ENCODE results near the gene S100A4.

The S100A4 gene

DNA sequence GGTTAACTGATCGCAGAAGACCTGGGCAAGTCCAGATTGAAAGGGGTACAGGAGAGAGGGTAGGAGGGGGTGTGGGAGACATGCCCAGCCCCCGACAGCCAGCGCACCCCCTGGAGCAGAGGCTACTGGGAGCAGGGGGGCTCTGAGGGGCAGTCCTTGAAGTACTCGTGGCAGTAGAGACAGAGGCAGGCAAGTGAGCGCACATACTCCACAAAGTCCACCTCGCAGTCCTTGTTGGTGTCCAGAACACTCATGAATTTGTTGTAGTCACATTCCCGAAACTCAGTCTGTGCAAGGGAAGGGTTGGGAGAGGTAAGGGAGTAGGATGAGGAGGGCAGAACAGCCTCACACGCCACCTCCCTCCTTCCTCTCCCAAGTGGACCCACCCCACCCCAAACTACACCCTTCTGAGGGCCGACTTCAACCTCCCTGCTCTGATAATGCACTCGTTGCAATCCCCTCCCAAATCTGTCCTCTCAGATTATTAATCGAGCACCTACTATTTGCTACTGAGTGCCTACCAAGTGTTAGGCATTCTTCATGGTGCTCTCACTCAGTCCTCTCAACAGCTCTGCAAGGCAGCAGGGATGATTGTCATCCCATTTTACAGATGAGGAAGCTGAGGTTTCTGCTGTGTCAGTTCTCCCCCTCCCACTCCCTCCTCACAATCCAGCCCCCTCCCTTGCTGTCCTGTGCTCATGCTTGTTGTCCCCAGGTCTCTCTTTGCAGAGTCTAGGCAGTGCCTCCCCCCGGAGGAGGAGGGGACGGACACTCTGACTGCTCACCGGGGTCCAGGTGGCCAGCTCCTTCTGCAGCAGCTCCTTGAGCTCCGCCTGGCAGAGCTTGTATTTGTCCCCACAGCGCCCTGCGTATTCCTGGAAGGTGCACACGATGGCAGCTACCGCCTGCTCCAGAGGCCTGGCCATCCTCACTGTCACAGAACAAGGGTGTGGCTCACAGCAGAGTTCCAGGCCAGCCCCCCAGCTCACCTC is 2.2 kb upstream of the S100A4 start:
- no peak for DNase-seq (ENCODE audit: low spot score)

GRCh38 chr1:153546796-153547559 is 1.4 kb upstream of the S100A4 start:
- DNase-seq (ENCODE audit: low spot score): no peak

GRCh38 chr1:153546371-153546770 is 765 bp upstream of the S100A4 start:
- DNase-seq (ENCODE audit: low spot score): no peak

DNA sequence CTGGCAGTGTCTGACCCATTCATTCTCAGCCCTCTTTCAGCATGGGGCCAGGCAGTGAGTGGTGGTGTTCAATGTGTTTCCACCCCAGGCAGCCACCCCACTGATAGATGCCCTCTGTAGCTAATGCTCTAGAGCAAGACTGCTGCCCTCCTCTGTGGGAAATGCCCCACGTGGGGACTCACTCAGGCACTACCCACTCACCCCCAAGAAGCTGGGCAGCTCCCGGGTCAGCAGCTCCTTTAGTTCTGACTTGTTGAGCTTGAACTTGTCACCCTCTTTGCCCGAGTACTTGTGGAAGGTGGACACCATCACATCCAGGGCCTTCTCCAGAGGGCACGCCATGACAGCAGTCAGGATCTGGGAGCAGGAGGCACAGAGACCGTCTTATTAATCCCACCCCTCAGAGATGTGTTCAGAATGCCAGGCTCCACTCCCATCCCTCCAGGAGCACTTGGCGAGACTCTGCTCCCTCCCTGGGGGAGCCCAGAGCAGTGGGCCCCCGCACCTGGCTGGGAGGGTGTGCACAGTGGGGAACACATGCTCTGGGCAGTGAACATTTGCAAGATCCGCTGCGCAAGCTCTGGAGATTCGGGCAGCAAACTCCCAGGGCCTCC is 1.0 kb downstream of the S100A4 start:
- DNase-seq (ENCODE audit: low spot score): no peak

DNA sequence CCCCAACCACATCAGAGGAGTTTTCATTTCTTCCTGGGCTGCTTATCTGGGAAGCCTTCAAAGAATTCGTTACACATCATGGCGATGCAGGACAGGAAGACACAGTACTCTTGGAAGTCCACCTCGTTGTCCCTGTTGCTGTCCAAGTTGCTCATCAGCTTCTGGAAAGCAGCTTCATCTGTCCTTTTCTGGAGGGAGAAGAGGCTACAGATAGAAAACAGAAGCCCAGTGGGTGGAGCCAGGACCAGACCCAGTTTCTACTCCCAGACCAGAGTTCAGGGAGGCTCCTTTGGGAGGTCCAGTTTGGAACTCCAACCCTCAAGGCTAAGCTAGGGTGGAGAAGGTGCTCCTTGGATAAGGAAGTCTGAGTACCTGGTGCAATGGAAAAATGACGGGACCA is 1.9 kb downstream of the S100A4 start:
- no peak for DNase-seq (ENCODE audit: low spot score)

GRCh38 chr1:153542956-153543711 is 2.5 kb downstream of the S100A4 start:
- no peak for DNase-seq (ENCODE audit: low spot score)

GRCh38 chr1:153541641-153542590 is 3.7 kb downstream of the S100A4 start:
- DNase-seq (ENCODE audit: low spot score): no peak

DNA sequence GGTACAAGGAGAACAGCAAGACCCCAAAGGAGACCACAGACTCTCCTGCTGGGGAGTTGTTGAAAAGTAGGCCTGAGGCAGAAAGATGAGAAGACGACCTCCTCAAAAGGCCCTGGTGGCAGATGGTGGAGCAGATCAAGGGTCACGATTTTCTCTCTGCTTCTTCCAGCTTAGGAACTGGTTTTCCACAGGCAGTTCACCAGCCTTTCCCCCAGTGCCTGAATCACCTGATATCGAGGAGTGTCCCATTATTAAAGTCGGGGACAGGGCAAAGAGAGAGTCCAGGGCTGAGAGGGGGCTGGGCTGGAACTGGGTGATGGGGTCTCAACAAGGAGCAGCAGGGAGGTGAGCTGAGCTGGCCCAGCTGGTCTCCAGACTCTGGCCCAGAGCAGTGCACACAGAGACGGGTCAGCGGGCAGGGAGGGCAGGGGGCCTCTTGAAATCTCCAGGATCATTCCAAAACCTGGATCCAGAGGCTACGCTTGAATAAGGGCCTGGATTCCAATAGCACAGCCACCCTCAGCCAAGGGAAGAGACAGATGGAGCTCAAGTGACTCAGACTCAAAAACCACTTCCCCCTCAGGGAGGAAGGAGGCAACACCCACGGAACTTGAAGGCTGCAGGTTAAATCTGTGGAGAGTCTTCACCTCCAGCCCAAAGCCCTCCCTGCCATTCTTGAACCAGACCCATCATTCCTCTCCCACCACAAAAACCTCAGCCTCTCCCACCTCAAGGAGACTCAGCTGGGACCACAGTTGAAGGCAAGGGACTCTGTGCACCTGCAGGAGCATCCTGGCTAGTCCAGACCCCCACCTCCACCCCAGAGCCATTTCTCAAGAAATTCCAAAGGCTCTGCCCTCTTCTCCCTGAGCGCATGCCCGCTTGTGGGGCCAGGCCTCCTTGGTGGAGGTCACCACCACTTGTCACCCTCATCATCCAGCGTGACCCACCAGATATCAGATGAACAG is 4.9 kb downstream of the S100A4 start, which contains the start of gene S100A5:
Gene S100A5, minus strand, starts transcription at position 541 of the 968 bp plus-strand sequence. CDS start 743 bp downstream, outside the sequence.
- no peak for DNase-seq (ENCODE audit: low spot score)

DNA sequence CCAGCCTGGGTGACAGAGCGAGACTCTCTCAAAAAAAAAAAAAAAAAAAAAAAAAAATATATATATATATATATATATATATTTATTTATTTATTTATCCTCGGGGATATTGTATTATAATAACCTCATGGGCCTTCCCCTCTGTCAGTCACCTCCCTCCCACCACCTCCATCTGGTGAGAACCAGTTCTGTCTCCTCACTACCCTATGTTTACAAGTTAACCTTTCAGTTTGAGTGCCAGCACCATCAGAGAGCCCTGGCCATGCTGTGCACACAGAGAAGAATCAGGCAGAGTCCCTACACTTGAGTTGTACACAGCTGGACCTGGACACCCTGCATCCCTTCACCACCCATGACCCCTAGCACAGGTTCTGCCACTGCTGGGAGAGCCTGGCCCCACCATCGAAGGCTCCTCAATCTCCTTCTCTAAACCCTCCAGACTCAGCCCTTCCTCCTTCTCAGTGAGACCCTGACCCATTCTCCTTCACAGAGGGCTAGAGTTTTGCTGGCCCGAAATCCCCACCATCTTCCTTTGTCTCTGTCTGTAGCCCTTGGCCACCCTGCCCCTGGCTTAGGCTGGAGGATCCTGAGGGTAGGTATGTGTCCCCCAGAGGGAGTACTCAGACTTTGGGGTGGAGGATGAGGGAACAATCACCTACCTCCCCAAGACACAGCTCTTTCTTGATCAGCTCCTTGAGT is 6.1 kb downstream of the S100A4 start:
- no peak for DNase-seq (ENCODE audit: low spot score)

GRCh38 chr1:153538315-153538821 is 7.2 kb downstream of the S100A4 start:
- no peak for DNase-seq (ENCODE audit: low spot score)

DNA sequence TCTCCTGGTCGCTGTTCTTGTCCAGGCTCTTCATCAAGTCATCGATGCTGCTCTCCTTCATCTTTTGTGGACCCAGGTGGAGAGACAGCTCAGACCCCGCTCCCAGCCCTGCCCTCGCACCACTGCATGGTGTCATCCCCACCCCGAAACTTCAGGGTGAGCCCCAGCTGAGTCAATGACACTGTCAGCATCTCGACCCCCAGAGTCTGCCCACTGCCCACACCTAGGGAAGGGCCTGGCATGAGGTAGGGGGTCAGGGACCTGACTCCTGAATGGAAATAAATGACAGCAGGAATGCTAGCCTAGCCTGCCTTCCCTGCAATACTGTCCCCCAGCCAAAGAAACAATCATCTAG is 8.3 kb downstream of the S100A4 start:
- DNase-seq (ENCODE audit: low spot score): no peak

DNA sequence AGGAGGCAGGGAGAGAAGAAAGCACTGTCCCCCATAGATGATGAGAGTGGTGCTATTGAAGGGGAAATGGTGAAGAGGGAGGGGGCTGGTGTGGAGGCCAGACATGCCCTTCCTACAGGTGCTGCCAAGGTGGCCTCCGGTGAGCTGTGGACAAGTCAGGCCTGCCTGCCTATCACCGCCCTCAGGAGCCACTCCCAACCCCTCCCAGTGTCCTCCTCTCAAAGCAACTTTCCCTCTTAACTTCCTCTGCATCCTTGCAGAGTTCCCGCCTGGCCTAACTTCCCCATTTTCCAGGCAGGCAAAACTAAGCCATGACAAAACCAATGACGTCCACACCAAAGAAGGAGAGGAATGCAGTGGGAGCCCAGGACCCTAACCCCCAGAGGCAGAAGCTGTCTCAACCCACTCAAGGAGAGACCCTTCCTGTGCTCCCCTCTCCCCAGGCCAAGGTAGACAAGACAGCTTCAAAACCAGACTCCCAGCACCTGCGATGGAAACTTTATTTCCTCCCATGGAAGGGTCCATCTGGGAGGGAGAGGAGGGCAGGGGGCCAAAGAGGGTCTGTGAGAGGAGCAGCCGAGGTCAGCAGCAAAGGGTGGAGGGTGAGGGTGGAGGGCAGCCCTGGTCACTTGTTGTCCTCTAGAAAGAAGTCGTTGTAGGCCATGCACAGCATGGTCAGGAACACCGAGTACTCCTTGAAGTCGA is 8.8 kb downstream of the S100A4 start:
- DNase-seq (ENCODE audit: low spot score): no peak

DNA sequence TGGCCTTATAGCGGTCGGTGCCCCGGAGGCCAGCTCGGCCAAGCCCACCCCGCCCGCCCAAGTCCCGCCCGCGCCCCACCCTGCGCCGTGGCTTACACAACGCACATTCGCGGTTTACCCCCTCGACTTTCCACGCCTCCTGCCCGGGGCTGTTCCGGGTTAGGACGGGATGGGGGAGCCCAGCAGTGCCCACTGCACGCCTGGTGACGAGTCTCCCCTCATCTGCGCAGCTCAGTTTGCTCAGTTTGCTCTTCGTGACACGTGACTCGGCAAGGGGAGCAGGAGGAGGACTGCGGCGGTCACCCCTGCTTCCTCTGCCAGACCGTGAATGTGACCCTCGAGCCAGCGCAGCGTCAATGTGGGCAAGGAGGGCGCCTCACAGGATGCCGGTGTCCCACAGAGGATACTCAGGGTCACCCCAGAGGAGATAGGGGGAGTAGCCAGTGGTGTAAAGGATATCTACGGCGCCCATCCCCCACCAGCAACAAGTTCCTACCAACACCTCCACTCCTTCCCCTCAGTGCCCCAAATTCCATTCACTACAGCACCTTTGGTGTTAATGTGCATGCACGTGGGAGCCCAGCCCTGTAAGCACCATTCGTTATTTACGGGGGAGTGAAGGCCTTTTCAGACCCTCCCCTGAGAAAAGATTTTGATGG is 9.5 kb downstream of the S100A4 start:
- peak; percentile 45 for DNase-seq (ENCODE audit: low spot score)

GRCh38 chr1:153535242-153536011 is 10.2 kb downstream of the S100A4 start, which contains the start of gene S100A6:
Gene S100A6 (minus strand): TSS chr1:153535991. CDS start chr1:153535339, 652 bp downstream.
- peak; percentile 31 for DNase-seq (ENCODE audit: low spot score)

GRCh38 chr1:153534925-153535241 is 10.7 kb downstream of the S100A4 start:
- no peak for DNase-seq (ENCODE audit: low spot score)

- DNase-seq (ENCODE audit: low spot score): no peak
These were observed 11.2 kb downstream of the S100A4 start for GRCh38 chr1:153534226-153534924.

Data from HuH-7.5 (cell line).